ENCODE measurements around the gene SSBP2. TPM values are rescaled to one million over a fixed set of nuclear protein-coding genes. Genes with fewer than 3 reads are reported as not detected.

SSBP2 gene
- total RNA-seq, 4 donors from 2014 or later: 38.6 to 58.5 (median 51.8) TPM

DNA sequence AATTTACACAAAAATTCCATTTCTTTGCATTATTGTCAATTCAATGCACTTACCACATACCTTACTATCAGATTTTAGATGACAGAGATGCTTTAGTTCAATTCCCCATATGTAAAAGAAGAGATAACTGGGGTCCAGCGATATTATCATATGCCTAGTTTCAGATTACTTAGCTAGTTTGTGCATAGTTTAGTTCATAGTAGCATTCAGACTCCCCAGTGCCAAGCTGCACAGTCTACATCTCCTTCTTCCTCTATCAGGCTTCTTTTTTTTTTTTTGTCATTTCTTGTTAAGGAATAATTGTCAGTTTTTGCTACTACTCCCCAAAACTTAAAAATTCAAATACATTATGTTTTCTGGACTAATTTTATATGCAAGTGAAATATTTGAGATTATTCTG lies 175.0 kb downstream of the SSBP2 start:
- H3K36me3 ChIP-seq: no peaks in the 10 kb centered on the region
- H3K9me3 ChIP-seq: no peaks in the 10 kb centered on the region
- WGBS, 2 donors: 91 to 97% methylated on average over 1 of the region's 1 CpG
- no peaks in the 10 kb centered on the region for H3K4me1 ChIP-seq
- TF ChIP-seq POLR2A (IDR thresholded peaks at IDR 0.05): no peak
- TF ChIP-seq, protein P1, sequence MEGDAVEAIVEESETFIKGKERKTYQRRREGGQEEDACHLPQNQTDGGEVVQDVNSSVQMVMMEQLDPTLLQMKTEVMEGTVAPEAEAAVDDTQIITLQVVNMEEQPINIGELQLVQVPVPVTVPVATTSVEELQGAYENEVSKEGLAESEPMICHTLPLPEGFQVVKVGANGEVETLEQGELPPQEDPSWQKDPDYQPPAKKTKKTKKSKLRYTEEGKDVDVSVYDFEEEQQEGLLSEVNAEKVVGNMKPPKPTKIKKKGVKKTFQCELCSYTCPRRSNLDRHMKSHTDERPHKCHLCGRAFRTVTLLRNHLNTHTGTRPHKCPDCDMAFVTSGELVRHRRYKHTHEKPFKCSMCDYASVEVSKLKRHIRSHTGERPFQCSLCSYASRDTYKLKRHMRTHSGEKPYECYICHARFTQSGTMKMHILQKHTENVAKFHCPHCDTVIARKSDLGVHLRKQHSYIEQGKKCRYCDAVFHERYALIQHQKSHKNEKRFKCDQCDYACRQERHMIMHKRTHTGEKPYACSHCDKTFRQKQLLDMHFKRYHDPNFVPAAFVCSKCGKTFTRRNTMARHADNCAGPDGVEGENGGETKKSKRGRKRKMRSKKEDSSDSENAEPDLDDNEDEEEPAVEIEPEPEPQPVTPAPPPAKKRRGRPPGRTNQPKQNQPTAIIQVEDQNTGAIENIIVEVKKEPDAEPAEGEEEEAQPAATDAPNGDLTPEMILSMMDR (IDR thresholded peaks at IDR 0.05): no peak
- no peaks in the 10 kb centered on the region for H3K27me3 ChIP-seq
- intact Hi-C loops (cut with DNase I): no loop called here
- no peak for DNase-seq
- H3K27ac ChIP-seq: no peak overlapping the region
- no peak overlapping the region for H3K4me3 ChIP-seq (replicated peaks in 1 of 3)

DNA sequence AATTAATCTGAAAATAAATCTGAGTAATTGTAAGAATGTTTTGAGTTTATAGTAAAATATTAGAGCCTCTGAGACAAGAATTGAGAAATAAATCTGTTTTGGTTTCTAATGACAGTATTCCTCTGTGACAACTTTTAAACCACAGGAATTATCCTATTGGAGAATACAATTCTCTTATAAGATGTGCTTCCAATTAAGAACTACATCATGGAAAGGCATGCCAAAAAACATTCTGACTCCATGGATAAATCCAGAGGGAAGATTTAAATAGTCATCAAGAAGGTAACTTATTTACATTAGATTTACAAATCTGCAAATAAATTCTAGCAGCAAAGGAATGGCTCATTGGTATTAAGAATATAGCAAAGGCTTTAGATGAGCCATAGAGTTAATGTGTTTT lies 178.7 kb downstream of the SSBP2 start:
- TF ChIP-seq, protein P1 (IDR thresholded peaks at IDR 0.05): no peak
- no peak for TF ChIP-seq POLR2A (IDR thresholded peaks at IDR 0.05)
- Histone ChIP-seq H3K27ac (no peak overlapping the region), H3K9me3 (no peaks in the 10 kb centered on the region), H3K36me3 (no peaks in the 10 kb centered on the region), H3K27me3 (no peaks in the 10 kb centered on the region), H3K4me1 (no peaks in the 10 kb centered on the region), H3K4me3 (replicated peaks in 1 of 3) (no peak overlapping the region)
- intact Hi-C loops (cut with DNase I): no loop called here
- DNase-seq: no peak

DNA sequence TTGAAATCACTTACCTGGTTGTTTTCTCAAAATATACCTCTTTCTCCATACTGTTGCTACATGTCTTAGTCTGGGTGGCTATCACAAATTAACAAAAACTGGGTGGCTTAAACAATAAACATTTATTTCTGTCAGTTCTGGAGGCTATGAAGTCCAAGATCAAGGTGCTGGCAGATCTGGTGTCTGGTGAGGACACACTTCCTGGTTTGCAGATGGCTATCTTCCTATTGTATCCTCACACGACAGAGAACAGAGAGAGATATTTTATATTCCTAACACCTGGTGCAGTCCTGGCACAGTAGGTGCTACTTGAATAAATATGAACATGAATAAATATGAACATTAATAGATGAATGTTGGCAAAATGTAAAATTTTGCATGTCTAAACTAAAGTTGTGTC lies 192.7 kb downstream of the SSBP2 start:
- intact Hi-C loops (cut with DNase I): no loop called here
- Histone ChIP-seq H3K4me3 (replicated peaks in 1 of 3) (no peak overlapping the region), H3K9me3 (no peaks in the 10 kb centered on the region), H3K27ac (no peak overlapping the region), H3K4me1 (peaks cover 0 to 9% of the 10 kb centered on the region in 2 donors), H3K36me3 (no peaks in the 10 kb centered on the region), H3K27me3 (no peaks in the 10 kb centered on the region)
- no peak for DNase-seq
- 68 to 82% methylated on average over 1 of the region's 1 CpG for WGBS, 2 donors
- TF ChIP-seq, protein P1 (IDR thresholded peaks at IDR 0.05): no peak
- no peak for TF ChIP-seq POLR2A (IDR thresholded peaks at IDR 0.05)

DNA sequence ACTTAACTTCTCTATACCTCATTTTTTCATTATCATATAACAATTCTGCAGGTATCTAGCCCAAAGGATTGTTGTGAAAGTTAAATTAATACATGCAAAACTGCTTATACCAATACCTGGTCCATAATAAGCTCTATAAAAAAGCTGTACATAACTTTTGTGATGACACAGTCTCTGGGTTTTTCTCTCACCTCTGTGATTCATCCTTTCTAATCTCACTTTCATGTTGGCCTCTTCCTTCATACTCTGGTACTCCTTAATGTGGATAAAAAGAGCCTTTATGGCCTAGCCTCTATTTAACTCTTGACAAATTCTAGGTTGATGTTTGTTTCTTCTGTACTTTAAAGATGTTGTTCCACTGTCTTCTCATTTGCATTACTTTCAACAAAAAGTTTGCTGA lies 194.1 kb downstream of the SSBP2 start:
- intact Hi-C loops (cut with DNase I): no loop called here
- no peak for DNase-seq
- TF ChIP-seq POLR2A (IDR thresholded peaks at IDR 0.05): no peak
- TF ChIP-seq, protein P1 (IDR thresholded peaks at IDR 0.05): no peak

DNA sequence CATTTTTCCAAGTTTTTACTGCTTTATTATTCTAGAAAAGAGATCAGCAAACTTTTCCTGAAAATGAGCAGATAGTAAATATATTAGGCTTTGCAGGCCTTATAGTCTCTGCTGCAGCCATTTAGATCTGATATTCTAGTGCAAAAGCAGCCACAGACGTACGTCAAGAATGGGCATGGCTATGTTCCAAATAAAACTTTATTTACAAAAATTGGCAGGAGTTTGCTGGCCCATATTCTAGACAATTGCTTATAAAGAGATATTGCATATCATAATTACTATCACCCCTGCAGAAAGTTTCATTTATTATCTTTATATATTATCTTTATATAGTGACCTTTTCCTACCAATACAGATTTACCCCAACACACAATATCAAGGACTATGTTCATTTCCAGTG lies 195.0 kb downstream of the SSBP2 start:
- no peaks in the 10 kb centered on the region for H3K36me3 ChIP-seq
- intact Hi-C loops (cut with DNase I): no loop called here
- WGBS, 2 donors: 94% methylated on average over 2 of the region's 2 CpGs
- no peak overlapping the region for H3K4me3 ChIP-seq (replicated peaks in 1 of 3)
- no peaks in the 10 kb centered on the region for H3K27me3 ChIP-seq
- no peak overlapping the region for H3K27ac ChIP-seq
- H3K4me1 ChIP-seq: peaks cover 0 to 9% of the 10 kb centered on the region in 2 donors
- TF ChIP-seq, protein P1 (IDR thresholded peaks at IDR 0.05): no peak
- TF ChIP-seq POLR2A (IDR thresholded peaks at IDR 0.05): no peak
- DNase-seq: no peak
- H3K9me3 ChIP-seq: no peaks in the 10 kb centered on the region

More for the DNA sequence above, 194.1 kb downstream of the SSBP2 start:
- no peak overlapping the region for H3K27ac ChIP-seq
- peaks cover 0 to 9% of the 10 kb centered on the region in 2 donors for H3K4me1 ChIP-seq
- no peaks in the 10 kb centered on the region for H3K36me3 ChIP-seq
- H3K9me3 ChIP-seq: no peaks in the 10 kb centered on the region
- no peaks in the 10 kb centered on the region for H3K27me3 ChIP-seq
- H3K4me3 ChIP-seq (replicated peaks in 1 of 3): no peak overlapping the region

All from thyroid gland (tissue), 4 donors.